ENCODE results near the gene TRIB2. TPM values are rescaled to one million over a fixed set of nuclear protein-coding genes. Genes with fewer than 3 reads are reported as not detected.
A peak's percentile ranks its signal among the peaks of the same experiment; 100 is the strongest.

The TRIB2 gene
- polyA plus RNA-seq, 1 of the 3 experiments (the other 2 are of a cell fraction): 27.5 TPM

GRCh38 chr2:12727065-12727464, 10.3 kb downstream of the TRIB2 start:
- Histone ChIP-seq H4K20me1 (ENCODE audit: insufficient read depth) (peaks cover 100% of the 10 kb centered on the region), H3K79me2 (ENCODE audit: insufficient read depth) (peaks cover 100% of the 10 kb centered on the region), H3K27ac (ENCODE audit: low read depth in 2 of 2, low read length in 1 of 2) (no peak overlapping the region), H3K4me3 (ENCODE audit: low read depth in 2 of 2, low read length in 1 of 2) (no peak overlapping the region), H3K36me3 (replicated peaks in 1 of 2; ENCODE audit: control insufficient read depth in 1 of 2, insufficient read depth in 2 of 2, low read length in 1 of 2) (peaks cover 81 to 85% of the 10 kb centered on the region in 2 experiments), H3K9ac (no peak overlapping the region), H3K4me2 (no peak overlapping the region), H3K9me2 (no peaks in the 10 kb centered on the region), H3K4me1 (ENCODE audit: control insufficient read depth in 1 of 2, insufficient read depth in 2 of 2, low read depth in 1 of 2, low read length in 1 of 2) (peaks cover 17 to 25% of the 10 kb centered on the region in 2 experiments; a peak in 3 of 4 replicates), H2AFZ (ENCODE audit: low read depth) (no peak overlapping the region), H3K9me3 (no peaks in the 10 kb centered on the region), H3F3A (replicated peaks; ENCODE audit: insufficient read depth) (no peaks in the 10 kb centered on the region), H3K27me3 (ENCODE audit: insufficient read depth) (no peaks in the 10 kb centered on the region)
- ChIA-PET CTCF (interaction anchor here (2.0 to 3.4 kb wide), 2 partner anchors 10 to 279 kb away, joined by 8 to 13 read pairs; no protein-coding TSS in a partner anchor), POLR2A (interaction anchor here (1.1 kb wide), 1 partner anchor 10 kb away, joined by 3 read pairs; the partner anchor contains the start of gene TRIB2)
- no peak for TF ChIP-seq RCOR1 (IDR thresholded peaks at IDR 0.05; ENCODE audit: low read length)
- TF ChIP-seq FOSL2 (IDR thresholded peaks at IDR 0.05; ENCODE audit: borderline replicate concordance, low read depth): 0 out of 2 replicates have a peak, but pooled peaks have one; percentile 1
- no peak for DNase-seq
- 84% methylated on average over 6 of the region's 6 CpGs for WGBS (ENCODE audit: low lambda C conversion rate)

- no peak for DNase-seq
- H3K4me2 ChIP-seq: no peak overlapping the region
- CTCF ChIA-PET: interaction anchor here (0.8 to 3.4 kb wide), 4 partner anchors 9 to 279 kb away, joined by 5 to 13 read pairs (median 10); no protein-coding TSS in a partner anchor
Measured at GRCh38 chr2:12727641-12728040, 10.9 kb downstream of the TRIB2 start.

More at GRCh38 chr2:12727641-12728040, 10.9 kb downstream of the TRIB2 start:
- peaks cover 100% of the 10 kb centered on the region for H3K79me2 ChIP-seq (ENCODE audit: insufficient read depth)
- no peaks in the 10 kb centered on the region for H3K9me3 ChIP-seq
- H3K36me3 ChIP-seq (replicated peaks in 1 of 2; ENCODE audit: control insufficient read depth in 1 of 2, insufficient read depth in 2 of 2, low read length in 1 of 2): peaks cover 79 to 83% of the 10 kb centered on the region in 2 experiments
- no peak for TF ChIP-seq GABPA (IDR thresholded peaks at IDR 0.05; ENCODE audit: low read depth)
- TF ChIP-seq TCF12 (IDR thresholded peaks at IDR 0.05): no peak
- TF ChIP-seq NRF1 (IDR thresholded peaks at IDR 0.05; ENCODE audit: low read depth, low read length): no peak
- TF ChIP-seq TAF1 (IDR thresholded peaks at IDR 0.05; ENCODE audit: borderline replicate concordance, low read depth, low read length): no peak
- TF ChIP-seq EP300 (IDR thresholded peaks at IDR 0.05; ENCODE audit: borderline replicate concordance in 1 of 2, low read depth in 1 of 2, low read length in 1 of 2): no peak
- no peak for TF ChIP-seq ZBTB33 (IDR thresholded peaks at IDR 0.05; ENCODE audit: borderline replicate concordance, low read depth)
- TF ChIP-seq, protein P1, sequence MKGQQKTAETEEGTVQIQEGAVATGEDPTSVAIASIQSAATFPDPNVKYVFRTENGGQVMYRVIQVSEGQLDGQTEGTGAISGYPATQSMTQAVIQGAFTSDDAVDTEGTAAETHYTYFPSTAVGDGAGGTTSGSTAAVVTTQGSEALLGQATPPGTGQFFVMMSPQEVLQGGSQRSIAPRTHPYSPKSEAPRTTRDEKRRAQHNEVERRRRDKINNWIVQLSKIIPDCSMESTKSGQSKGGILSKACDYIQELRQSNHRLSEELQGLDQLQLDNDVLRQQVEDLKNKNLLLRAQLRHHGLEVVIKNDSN (IDR thresholded peaks at IDR 0.05; ENCODE audit: borderline replicate concordance, low read depth): no peak
- no peak for TF ChIP-seq GATA2 (CRISPR knock-in tag; IDR thresholded peaks at IDR 0.05)
- no peak for TF ChIP-seq RFX5 (IDR thresholded peaks at IDR 0.05; ENCODE audit: low read length)
- TF ChIP-seq NFIC (IDR thresholded peaks at IDR 0.05; ENCODE audit: borderline replicate concordance): no peak
- TF ChIP-seq RCOR1 (IDR thresholded peaks at IDR 0.05; ENCODE audit: low read length): no peak
- no peak for TF ChIP-seq FOSL2 (IDR thresholded peaks at IDR 0.05; ENCODE audit: borderline replicate concordance, low read depth)
- no peak for TF ChIP-seq SIN3A (IDR thresholded peaks at IDR 0.05; ENCODE audit: borderline replicate concordance, low read depth, low read length)
- TF ChIP-seq EZH2phosphoT487 (IDR thresholded peaks at IDR 0.05; ENCODE audit: borderline replicate concordance, low read depth): no peak
- TF ChIP-seq, protein P2, sequence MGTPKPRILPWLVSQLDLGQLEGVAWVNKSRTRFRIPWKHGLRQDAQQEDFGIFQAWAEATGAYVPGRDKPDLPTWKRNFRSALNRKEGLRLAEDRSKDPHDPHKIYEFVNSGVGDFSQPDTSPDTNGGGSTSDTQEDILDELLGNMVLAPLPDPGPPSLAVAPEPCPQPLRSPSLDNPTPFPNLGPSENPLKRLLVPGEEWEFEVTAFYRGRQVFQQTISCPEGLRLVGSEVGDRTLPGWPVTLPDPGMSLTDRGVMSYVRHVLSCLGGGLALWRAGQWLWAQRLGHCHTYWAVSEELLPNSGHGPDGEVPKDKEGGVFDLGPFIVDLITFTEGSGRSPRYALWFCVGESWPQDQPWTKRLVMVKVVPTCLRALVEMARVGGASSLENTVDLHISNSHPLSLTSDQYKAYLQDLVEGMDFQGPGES (IDR thresholded peaks at IDR 0.05; ENCODE audit: low read depth, low read length): no peak
- no peak for TF ChIP-seq SMC3 (IDR thresholded peaks at IDR 0.05; ENCODE audit: low read depth, low read length)
- H3F3A ChIP-seq (replicated peaks; ENCODE audit: insufficient read depth): no peaks in the 10 kb centered on the region
- no peaks in the 10 kb centered on the region for H3K27me3 ChIP-seq (ENCODE audit: insufficient read depth)
- H3K9ac ChIP-seq: no peak overlapping the region
- no peak overlapping the region for H3K27ac ChIP-seq (ENCODE audit: low read depth in 2 of 2, low read length in 1 of 2)
- H3K4me3 ChIP-seq (ENCODE audit: low read depth in 2 of 2, low read length in 1 of 2): no peak overlapping the region
- H3K4me1 ChIP-seq (ENCODE audit: control insufficient read depth in 1 of 2, insufficient read depth in 2 of 2, low read depth in 1 of 2, low read length in 1 of 2): peaks cover 11 to 21% of the 10 kb centered on the region in 2 experiments; a peak in 3 of 4 replicates
- 76% methylated on average over 5 of the region's 5 CpGs for WGBS (ENCODE audit: low lambda C conversion rate)
- peaks cover 100% of the 10 kb centered on the region for H4K20me1 ChIP-seq (ENCODE audit: insufficient read depth)
- H3K9me2 ChIP-seq: no peaks in the 10 kb centered on the region
- H2AFZ ChIP-seq (ENCODE audit: low read depth): no peak overlapping the region
- POLR2A ChIA-PET: no interaction called here
